ENCODE data around the gene TRABD2B.

TRABD2B gene

DNA sequence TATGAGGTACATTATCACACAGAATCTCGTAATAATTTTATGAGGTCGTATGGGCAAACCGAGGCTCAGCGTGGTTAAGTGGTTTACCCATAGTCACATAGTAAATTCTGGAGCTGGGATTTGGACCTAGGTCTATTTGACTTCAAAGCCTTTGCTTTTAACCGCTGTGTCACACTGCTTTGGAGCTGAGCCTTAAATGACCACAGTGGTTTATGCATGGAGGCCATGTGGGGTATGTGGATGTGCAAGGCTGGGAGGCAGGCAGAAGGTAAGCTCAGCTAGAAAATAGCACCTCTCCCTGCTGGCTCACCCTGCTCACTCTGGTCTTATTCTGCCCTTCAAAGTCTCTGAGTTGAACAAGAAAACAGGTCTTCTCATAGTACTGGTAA is 269.5 kb downstream of the TRABD2B start:
- no peak for TF ChIP-seq CTCF (IDR thresholded peaks at IDR 0.05; ENCODE audit: extremely low read depth, insufficient read depth, missing control alignments)
- no peak for DNase-seq (ENCODE audit: low spot score)
- in situ Hi-C loops (cut with MboI; ENCODE audit: low pct_unique_long_range_greater_than_20kb, low sequenced_read_pairs, unreplicated experiment) = no loop called here

DNA sequence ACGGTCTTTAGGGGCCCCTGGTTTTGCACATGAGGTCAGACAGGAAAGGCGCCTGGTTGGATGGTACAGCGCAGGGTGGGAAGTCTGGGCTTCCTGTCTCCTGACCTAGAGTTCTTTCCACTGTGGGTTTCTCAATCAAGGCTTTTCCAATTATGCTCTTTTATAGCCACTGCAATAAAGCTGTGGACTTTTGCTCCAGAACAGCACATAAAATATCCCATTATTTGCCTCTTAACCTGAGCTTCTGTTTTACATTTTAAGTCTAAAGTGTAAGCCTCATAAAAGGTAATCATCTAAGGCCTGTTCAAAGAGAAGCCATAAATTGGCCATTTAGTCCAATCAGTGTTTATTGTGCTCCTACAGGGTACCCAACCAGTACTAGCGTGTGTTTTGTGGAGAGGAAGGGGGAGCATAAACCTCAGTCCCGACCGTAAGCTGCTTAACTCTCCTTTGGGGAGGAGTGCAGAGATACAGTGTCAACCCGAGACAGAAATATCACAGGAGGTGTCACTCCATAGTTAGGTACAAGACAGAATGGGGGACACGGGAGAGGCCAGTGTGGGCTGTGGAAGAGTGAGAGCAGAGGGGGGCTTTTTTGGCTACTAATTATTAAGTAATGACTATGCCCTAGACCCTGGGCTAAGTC is 270.0 kb downstream of the TRABD2B start:
- in situ Hi-C loops (cut with MboI; ENCODE audit: low pct_unique_long_range_greater_than_20kb, low sequenced_read_pairs, unreplicated experiment) = no loop called here
- no peak for DNase-seq (ENCODE audit: low spot score)
- no peak for TF ChIP-seq CTCF (IDR thresholded peaks at IDR 0.05; ENCODE audit: extremely low read depth, insufficient read depth, missing control alignments)

DNA sequence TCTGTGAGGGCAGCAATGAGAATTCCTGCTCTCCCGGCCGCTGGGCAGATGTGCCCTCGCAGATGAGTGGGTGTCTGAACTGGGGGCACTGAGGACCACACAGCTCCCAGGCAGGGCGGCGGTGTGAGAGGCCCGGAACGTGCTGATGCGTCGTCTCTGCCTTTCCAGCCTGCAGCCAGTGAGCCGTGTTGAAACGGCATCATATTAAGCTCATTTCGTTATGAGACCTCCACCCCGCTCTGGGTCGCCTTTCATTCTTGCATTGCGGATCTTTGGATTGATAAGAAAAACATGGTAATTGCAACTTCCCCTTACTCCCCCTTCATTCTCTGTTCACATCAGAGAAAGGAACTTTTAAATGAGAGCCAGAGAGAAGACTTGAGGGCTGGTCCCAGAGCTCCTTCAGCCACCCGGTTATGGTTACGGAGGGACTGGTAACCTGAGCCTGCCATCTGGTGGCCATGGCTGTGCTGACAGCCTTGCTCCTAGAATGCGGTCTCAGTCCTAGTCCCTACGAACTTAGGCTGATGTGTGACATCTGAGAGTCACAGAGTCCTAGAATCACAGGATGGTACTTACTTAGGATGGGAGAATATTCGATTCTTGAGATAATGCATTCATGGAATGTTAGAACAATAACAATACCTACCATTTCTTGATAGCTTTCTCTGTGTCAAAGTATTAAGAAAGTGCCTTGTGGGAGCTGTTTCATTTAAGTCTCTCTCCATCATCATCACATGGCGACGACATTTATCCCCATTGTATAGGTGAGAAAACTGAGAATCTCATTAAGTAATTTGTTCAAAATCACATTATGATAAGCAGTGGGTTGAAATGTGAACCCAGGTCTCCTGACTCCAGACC is 271.0 kb downstream of the TRABD2B start:
- TF ChIP-seq CTCF (IDR thresholded peaks at IDR 0.05; ENCODE audit: extremely low read depth, insufficient read depth, missing control alignments) = peak; percentile 88
- peak; percentile 87 for DNase-seq (ENCODE audit: low spot score)
- in situ Hi-C loops (cut with MboI; ENCODE audit: low pct_unique_long_range_greater_than_20kb, low sequenced_read_pairs, unreplicated experiment) = no loop called here

GRCh38 chr1:47725511-47725991 is 271.6 kb downstream of the TRABD2B start:
- TF ChIP-seq CTCF (IDR thresholded peaks at IDR 0.05; ENCODE audit: extremely low read depth, insufficient read depth, missing control alignments) = no peak
- peak; percentile 23 for DNase-seq (ENCODE audit: low spot score)
- in situ Hi-C loops (cut with MboI; ENCODE audit: low pct_unique_long_range_greater_than_20kb, low sequenced_read_pairs, unreplicated experiment) = no loop called here

GRCh38 chr1:47725000-47725473 is 272.1 kb downstream of the TRABD2B start:
- DNase-seq (ENCODE audit: low spot score) = peak; percentile 17
- in situ Hi-C loops (cut with MboI; ENCODE audit: low pct_unique_long_range_greater_than_20kb, low sequenced_read_pairs, unreplicated experiment) = loop anchor here (25.0 kb wide), 1 partner anchor 538 kb away; the partner anchor contains the start of gene PDZK1IP1
- no peak for TF ChIP-seq CTCF (IDR thresholded peaks at IDR 0.05; ENCODE audit: extremely low read depth, insufficient read depth, missing control alignments)

- in situ Hi-C loops (cut with MboI; ENCODE audit: low pct_unique_long_range_greater_than_20kb, low sequenced_read_pairs, unreplicated experiment) = loop anchor here (25.0 kb wide), 1 partner anchor 537 kb away; the partner anchor contains the start of gene PDZK1IP1
- TF ChIP-seq CTCF (IDR thresholded peaks at IDR 0.05; ENCODE audit: extremely low read depth, insufficient read depth, missing control alignments) = no peak
- DNase-seq (ENCODE audit: low spot score) = peak; percentile 8
Observed at GRCh38 chr1:47724432-47724999, 272.7 kb downstream of the TRABD2B start.
